Gastroesophageal sphincter (tissue), 4 donors: ENCODE results near the gene CNTROB. TPM values are rescaled to one million over a fixed set of nuclear protein-coding genes. Genes with fewer than 3 reads are reported as not detected.

Experiments used
- ATAC-seq: fragments of 150-250 bp; one replicate; pipeline ENCODE4 v1.9.1; 2016; ENCODE audit warnings: mild to moderate bottlenecking, moderate library complexity
- H3K27ac ChIP-seq, 4 donors: fragments of 200-600 bp; sonication (generic) in 3 of 4; 1 replicate in 3 of 4; 2 replicates in 1 of 4; pipeline ENCODE4 v1.5.1; 2016 to 2019
- H3K27me3 ChIP-seq: fragments of 200-600 bp; sonication (generic); one replicate; pipeline ENCODE4 v1.5.1; 2019
- H3K36me3 ChIP-seq, 2 donors: fragments of 200-600 bp; sonication (generic); one replicate each; pipeline ENCODE4 v1.5.1; 2019; ENCODE audit warnings: control low read depth in 1 of 2
- H3K4me1 ChIP-seq, 3 donors: fragments of 200-600 bp; sonication (generic); 1 replicate in 2 of 3; 2 replicates in 1 of 3; pipeline ENCODE4 v1.5.1; 2016 to 2019; ENCODE audit warnings: control low read depth in 2 of 3
- H3K4me3 ChIP-seq, 2 donors: fragments of 200-600 bp; sonication (generic); one replicate each; pipeline ENCODE4 v1.5.1; 2019; ENCODE audit warnings: mild to moderate bottlenecking in 1 of 2, moderate library complexity in 1 of 2
- H3K9me3 ChIP-seq, 3 donors: fragments of 200-600 bp; sonication (generic); one replicate each; pipeline ENCODE4 v1.5.1; 2017 to 2019; ENCODE audit warnings: control low read depth in 2 of 3
- EP300 ChIP-seq: sonication (generic); formaldehyde crosslinking; IDR thresholded peaks from one replicate; pipeline ENCODE4 v1.6.1; 2017; ENCODE audit warnings: antibody characterized with exemption, mild to moderate bottlenecking
- POLR2A ChIP-seq, 2 donors: fragments of 450-650 bp; IDR thresholded peaks; one replicate each; pipeline ENCODE4 v1.6.1; 2017; ENCODE audit warnings: antibody characterized with exemption in 2 of 2, mild to moderate bottlenecking in 2 of 2, moderate library complexity in 1 of 2
- POLR2AphosphoS5 ChIP-seq: sonication (generic); formaldehyde crosslinking; IDR thresholded peaks from one replicate; pipeline ENCODE4 v1.6.1; 2017; ENCODE audit warnings: antibody characterized with exemption
- WGBS, 2 donors: methylation state at CpG; one replicate each; pipeline ENCODE4 v1.1.5; 2018; ENCODE audit warnings: low coverage in 1 of 2; 5-methylcytosine and 5-hydroxymethylcytosine counted together
- total RNA-seq, 4 donors: library from RNA; depleted of rRNA; stranded (reverse); fragments of >200 nt; gene quantifications; one replicate each; pipeline ENCODE4 v1.1.0, GENCODE V29; 2016
- TF ChIP-seq, protein P1 (sequence below), 4 experiments: fragments of 200-600 bp in 2 of 4; fragments of 450-650 bp in 2 of 4; sonication (generic) in 1 of 4; IDR thresholded peaks; one replicate each; pipeline ENCODE4 v1.5.1; 2017 to 2019; ENCODE audit warnings: antibody characterized with exemption in 4 of 4, mild to moderate bottlenecking in 2 of 4, moderate library complexity in 2 of 4

Gene CNTROB
- total RNA-seq, 4 donors from 2014 or later: 15.6 to 31.8 (median 18.2) TPM

DNA sequence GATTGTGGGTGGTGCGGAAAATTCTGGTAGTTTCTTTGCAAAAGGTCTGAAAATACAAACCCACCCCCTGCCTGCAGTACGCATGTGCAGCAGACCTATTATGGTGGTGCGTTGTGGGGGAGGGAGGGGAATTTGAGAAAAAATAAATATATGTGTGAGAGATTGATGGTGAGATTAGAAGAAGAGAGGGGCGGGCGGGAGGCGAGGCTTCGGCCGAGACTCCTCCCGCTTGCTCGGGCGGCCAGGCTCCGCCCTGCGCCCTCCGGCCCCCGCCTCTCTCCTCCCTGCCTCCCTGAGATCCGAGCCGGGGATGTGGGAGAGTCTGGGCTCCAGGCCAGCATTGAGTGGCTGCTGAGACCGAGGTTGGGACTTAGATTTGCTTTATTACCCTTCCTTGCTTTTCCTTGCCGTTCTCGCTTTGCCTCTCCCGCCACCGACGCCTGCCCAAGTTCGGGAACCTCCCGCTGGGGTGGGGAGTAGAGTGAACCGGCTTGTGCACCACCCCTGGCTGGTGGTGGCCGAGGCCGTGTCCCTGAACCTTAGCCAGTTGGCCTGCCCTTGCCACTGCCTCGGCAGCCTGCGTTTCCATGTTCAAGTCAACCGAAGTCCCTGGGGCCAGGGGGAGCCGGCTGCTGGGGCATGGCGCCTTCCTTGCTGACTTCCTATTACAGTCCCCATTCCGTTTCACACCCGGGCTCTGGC, 44.4 kb upstream of the CNTROB start:
- Histone ChIP-seq H3K27me3 (no peaks in the 10 kb centered on the region), H3K9me3 (no peaks in the 10 kb centered on the region), H3K27ac (peak overlapping the region; percentile 30 to 97 (median 91)), H3K4me1 (peaks cover 6 to 75% (median 41%) of the 10 kb centered on the region in 3 donors), H3K4me3 (peak overlapping the region; percentile 4 to 67), H3K36me3 (peaks cover 0 to 19% of the 10 kb centered on the region in 2 donors)
- ATAC-seq: peak; percentile 89
- TF ChIP-seq EP300 (no peak), POLR2A (IDR thresholded peaks at IDR 0.05) (peak; percentile 7 to 17), POLR2AphosphoS5 (peak; percentile 53)
- TF ChIP-seq, protein P1, sequence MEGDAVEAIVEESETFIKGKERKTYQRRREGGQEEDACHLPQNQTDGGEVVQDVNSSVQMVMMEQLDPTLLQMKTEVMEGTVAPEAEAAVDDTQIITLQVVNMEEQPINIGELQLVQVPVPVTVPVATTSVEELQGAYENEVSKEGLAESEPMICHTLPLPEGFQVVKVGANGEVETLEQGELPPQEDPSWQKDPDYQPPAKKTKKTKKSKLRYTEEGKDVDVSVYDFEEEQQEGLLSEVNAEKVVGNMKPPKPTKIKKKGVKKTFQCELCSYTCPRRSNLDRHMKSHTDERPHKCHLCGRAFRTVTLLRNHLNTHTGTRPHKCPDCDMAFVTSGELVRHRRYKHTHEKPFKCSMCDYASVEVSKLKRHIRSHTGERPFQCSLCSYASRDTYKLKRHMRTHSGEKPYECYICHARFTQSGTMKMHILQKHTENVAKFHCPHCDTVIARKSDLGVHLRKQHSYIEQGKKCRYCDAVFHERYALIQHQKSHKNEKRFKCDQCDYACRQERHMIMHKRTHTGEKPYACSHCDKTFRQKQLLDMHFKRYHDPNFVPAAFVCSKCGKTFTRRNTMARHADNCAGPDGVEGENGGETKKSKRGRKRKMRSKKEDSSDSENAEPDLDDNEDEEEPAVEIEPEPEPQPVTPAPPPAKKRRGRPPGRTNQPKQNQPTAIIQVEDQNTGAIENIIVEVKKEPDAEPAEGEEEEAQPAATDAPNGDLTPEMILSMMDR (IDR thresholded peaks at IDR 0.05): no peak
- WGBS, 2 donors: 1 to 5% methylated on average over 3 to 21 of the region's 35 CpGs

- peaks cover 6 to 68% (median 39%) of the 10 kb centered on the region in 3 donors for H3K4me1 ChIP-seq
- H3K4me3 ChIP-seq: peak within 1 kb of the TSS; percentile 4 to 67
- peaks cover 0 to 26% of the 10 kb centered on the region in 2 donors for H3K36me3 ChIP-seq
- ATAC-seq: peak; percentile 29
- H3K27ac ChIP-seq: peak within 1 kb of the TSS; percentile 30 to 97 (median 91)
- H3K9me3 ChIP-seq: no peaks in the 10 kb centered on the region
- WGBS, 2 donors: 18 to 36% methylated on average over 1 to 12 of the region's 18 CpGs
- peak in 1 of 2 donors; percentile 5 for TF ChIP-seq POLR2A (IDR thresholded peaks at IDR 0.05)
- no peak for TF ChIP-seq POLR2AphosphoS5
- no peaks in the 10 kb centered on the region for H3K27me3 ChIP-seq
These were observed 43.7 kb upstream of the CNTROB start, which contains the start of gene CHD3 for GRCh38 chr17:7888184-7888920. Gene CHD3, plus strand, starts transcription at chr17:7888789. Its CDS starts 212 bp downstream, at chr17:7889001.

DNA sequence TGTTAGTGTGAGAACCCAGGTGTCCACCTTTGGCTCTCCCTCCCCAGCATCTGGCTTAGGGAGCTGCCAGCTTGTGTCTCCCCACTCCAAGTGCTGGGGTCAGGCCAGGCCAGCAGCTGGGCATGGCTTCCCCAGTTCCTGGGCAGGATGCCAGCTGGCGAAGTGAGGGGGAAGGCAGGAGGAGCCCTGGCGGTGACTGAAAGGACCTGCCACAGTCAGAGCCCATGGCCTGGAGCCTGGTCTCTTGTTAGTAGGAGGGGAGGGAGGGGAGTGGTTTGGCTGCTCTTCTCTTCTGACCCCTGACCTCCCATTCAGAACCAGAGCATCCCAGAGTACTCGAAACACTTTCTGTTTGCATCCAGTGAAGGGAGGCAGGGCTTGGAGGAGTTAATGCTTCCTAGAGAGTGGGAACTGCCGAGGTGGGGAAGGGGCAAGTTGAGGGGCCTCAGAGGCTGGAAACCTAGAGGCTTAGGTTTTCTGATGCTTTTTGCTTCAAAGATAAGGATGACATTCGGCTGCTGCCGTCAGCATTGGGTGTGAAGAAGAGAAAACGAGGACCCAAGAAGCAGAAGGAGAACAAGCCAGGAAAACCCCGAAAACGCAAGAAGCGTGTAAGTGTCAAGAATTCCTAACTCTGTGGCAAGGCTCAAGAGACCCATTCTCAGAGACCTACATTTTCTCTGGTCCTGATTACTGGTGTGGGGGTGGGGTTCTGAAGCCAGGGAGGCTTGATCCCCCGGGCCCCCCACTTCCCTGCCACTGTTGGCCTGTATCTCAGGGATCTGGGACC, 42.6 kb upstream of the CNTROB start:
- no peaks in the 10 kb centered on the region for H3K27me3 ChIP-seq
- peak overlapping the region; percentile 30 to 97 (median 91) for H3K27ac ChIP-seq
- no peaks in the 10 kb centered on the region for H3K9me3 ChIP-seq
- peak; percentile 79 for ATAC-seq
- H3K4me1 ChIP-seq: peaks cover 6 to 59% (median 39%) of the 10 kb centered on the region in 3 donors
- TF ChIP-seq POLR2AphosphoS5: peak; percentile 99
- no peak for TF ChIP-seq POLR2A (IDR thresholded peaks at IDR 0.05)
- TF ChIP-seq, protein P1 (IDR thresholded peaks at IDR 0.05): peak in 3 of 4 experiments; percentile 55 to 84 (median 79)
- TF ChIP-seq EP300: no peak
- peak overlapping the region in 1 of 2 donors; percentile 26 for H3K4me3 ChIP-seq
- WGBS, 2 donors: 12 to 17% methylated on average over 7 of the region's 11 CpGs
- H3K36me3 ChIP-seq: peaks cover 0 to 36% of the 10 kb centered on the region in 2 donors

- ATAC-seq: no peak
- no peak overlapping the region for H3K4me3 ChIP-seq
These were observed 38.7 kb upstream of the CNTROB start for GRCh38 chr17:7893187-7893880.

More at GRCh38 chr17:7893187-7893880, 38.7 kb upstream of the CNTROB start:
- WGBS, 2 donors: 62 to 75% methylated on average over 4 to 6 of the region's 15 CpGs
- no peak for TF ChIP-seq POLR2A (IDR thresholded peaks at IDR 0.05)
- TF ChIP-seq POLR2AphosphoS5: no peak
- TF ChIP-seq EP300: no peak
- TF ChIP-seq, protein P1 (IDR thresholded peaks at IDR 0.05): no peak
- Histone ChIP-seq H3K27me3 (no peaks in the 10 kb centered on the region), H3K27ac (no peak overlapping the region), H3K4me1 (peaks cover 5 to 28% (median 19%) of the 10 kb centered on the region in 3 donors), H3K9me3 (no peaks in the 10 kb centered on the region), H3K36me3 (peaks cover 0 to 76% of the 10 kb centered on the region in 2 donors)
